SH-SY5Y (cell line): ENCODE measurements around the gene JAZF1.

Source experiments
- GATA2 ChIP-seq: IDR thresholded peaks from 2 replicates; pipeline ENCODE4 v1.6.1; 2011; ENCODE audit warnings: mild to moderate bottlenecking, low read depth, low read length
- GATA3 ChIP-seq: IDR thresholded peaks from 2 replicates; pipeline ENCODE4 v1.6.1; 2011; ENCODE audit warnings: low read depth, mild to moderate bottlenecking, low read length, moderate library complexity

DNA sequence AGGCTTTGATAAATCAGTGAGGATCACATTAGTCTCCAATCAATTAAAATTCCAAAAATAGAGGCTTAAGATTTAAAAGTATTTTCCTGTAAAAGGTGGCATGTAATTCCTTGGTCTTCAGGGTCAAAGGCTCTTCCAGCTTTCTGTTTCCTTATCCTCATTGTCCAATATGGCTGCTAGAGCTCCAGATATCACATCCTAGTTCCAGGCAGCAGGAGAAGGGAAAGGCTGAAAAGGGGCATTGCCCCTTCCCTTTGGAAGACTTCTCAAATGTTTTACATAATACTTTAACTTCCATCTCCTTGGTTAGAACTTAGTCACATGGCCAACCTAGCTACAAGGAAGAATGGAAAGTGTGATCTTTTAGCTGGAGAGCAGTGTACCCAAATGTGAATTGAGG lies 39.2 kb upstream of the JAZF1 start:
- TF ChIP-seq GATA2, result no peak
- no peak for TF ChIP-seq GATA3
